HG03103 (cell line): ENCODE measurements around the gene CD93.

ENCODE experiments used
- ATAC-seq: cut with Tn5 transposase; IDR thresholded peaks from one replicate; pipeline ENCODE4 v1.9.1; 2021; ENCODE audit warnings: low read depth; ENCODE audit not compliant: unreplicated experiment

CD93 gene

GRCh38 chr20:23120936-23121750 lies 35.0 kb upstream of the CD93 start:
- no peak for ATAC-seq

GRCh38 chr20:23120261-23120660 lies 34.1 kb upstream of the CD93 start:
- no peak for ATAC-seq

GRCh38 chr20:23119456-23120216 lies 33.5 kb upstream of the CD93 start:
- ATAC-seq, result no peak

- no peak for ATAC-seq
Measured at GRCh38 chr20:23118766-23119165, 32.6 kb upstream of the CD93 start.

GRCh38 chr20:23118144-23118543 lies 32.0 kb upstream of the CD93 start:
- no peak for ATAC-seq

GRCh38 chr20:23117738-23118137 lies 31.6 kb upstream of the CD93 start:
- no peak for ATAC-seq

GRCh38 chr20:23116311-23117089 lies 30.4 kb upstream of the CD93 start:
- no peak for ATAC-seq

GRCh38 chr20:23115822-23116221 lies 29.7 kb upstream of the CD93 start:
- no peak for ATAC-seq

GRCh38 chr20:23114448-23115082 lies 28.4 kb upstream of the CD93 start:
- no peak for ATAC-seq

- no peak for ATAC-seq
Measured at GRCh38 chr20:23114018-23114417, 27.9 kb upstream of the CD93 start.

GRCh38 chr20:23112595-23112994 lies 26.5 kb upstream of the CD93 start:
- no peak for ATAC-seq

- ATAC-seq, result no peak
Measured at GRCh38 chr20:23111944-23112342, 25.8 kb upstream of the CD93 start.

GRCh38 chr20:23111307-23111943 lies 25.3 kb upstream of the CD93 start:
- no peak for ATAC-seq

GRCh38 chr20:23108871-23109270 lies 22.7 kb upstream of the CD93 start:
- ATAC-seq, result no peak

- ATAC-seq, result no peak
Measured at GRCh38 chr20:23107466-23107865, 21.3 kb upstream of the CD93 start.

GRCh38 chr20:23106271-23106851 lies 20.2 kb upstream of the CD93 start:
- no peak for ATAC-seq

- ATAC-seq, result no peak
Measured at GRCh38 chr20:23105193-23105592, 19.1 kb upstream of the CD93 start.

- no peak for ATAC-seq
Measured at GRCh38 chr20:23103284-23104018, 17.3 kb upstream of the CD93 start.

- ATAC-seq, result no peak
Measured at GRCh38 chr20:23101696-23102406, 15.7 kb upstream of the CD93 start.
